HG03342 (cell line): ENCODE results near the gene LCE1C.

Experiments
- ATAC-seq: cut with Tn5 transposase; IDR thresholded peaks from one replicate; pipeline ENCODE4 v1.9.1; 2021; ENCODE audit warnings: mild to moderate bottlenecking, moderate library complexity; ENCODE audit not compliant: unreplicated experiment

Gene LCE1C, protein sequence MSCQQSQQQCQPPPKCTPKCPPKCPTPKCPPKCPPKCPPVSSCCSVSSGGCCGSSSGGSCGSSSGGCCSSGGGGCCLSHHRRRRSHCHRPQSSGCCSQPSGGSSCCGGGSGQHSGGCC

GRCh38 chr1:152806576-152806975, at the start of gene LCE1C:
TSS of gene LCE1C (minus strand) at chr1:152806651. CDS start at chr1:152805478, 1,173 bp downstream.
- no peak for ATAC-seq

- ATAC-seq: no peak
Measured at GRCh38 chr1:152855661-152856060, 49.2 kb upstream of the LCE1C start.

DNA sequence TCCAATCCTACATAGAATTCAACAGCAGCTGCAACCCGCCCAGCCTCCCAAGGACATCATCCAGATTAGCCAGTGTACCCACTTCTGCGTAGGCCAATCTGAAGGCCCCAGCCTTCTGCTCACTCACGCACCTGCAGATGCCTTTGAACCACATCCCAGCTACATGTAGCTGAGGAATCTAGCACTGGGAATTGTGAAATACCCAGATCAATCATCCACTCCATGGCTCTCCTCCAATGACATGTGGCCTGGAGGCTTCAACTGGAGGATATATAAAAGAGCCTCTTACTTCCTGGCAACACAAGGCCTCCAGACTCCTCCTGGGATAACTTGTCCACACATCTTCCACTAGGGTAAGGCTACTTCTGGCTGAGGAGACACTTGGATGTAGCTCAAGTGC, 36.1 kb upstream of the LCE1C start, which contains the start of gene LCE6A:
TSS of gene LCE6A (plus strand) at position 301 of the 400 bp plus-strand sequence. CDS start 665 bp downstream, outside the sequence.
- no peak for ATAC-seq

- no peak for ATAC-seq
Measured at GRCh38 chr1:152836870-152837269, 30.4 kb upstream of the LCE1C start.

- no peak for ATAC-seq
Measured at GRCh38 chr1:152827173-152827572, 20.7 kb upstream of the LCE1C start, which contains the start of gene LCE1A. TSS of gene LCE1A (plus strand) at chr1:152827473. CDS start at chr1:152827473, 0 bp downstream.

DNA sequence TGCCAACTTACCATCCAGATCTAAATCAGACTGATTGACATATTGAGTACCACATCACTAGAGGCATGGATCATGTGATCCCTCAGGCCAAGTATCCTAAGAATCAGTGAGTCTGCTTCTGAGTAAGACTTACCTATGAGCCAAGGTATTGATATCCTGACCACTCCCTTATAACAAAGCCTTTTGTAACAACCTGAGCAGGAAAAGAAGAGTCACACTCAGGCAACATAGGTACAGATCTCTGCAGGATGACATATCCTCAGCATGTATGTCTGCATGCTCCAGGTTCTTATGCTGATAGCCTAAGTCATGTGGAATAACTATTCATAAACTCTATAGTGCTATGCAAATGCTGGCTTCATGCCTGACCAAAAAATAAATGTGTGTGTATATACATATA, 18.5 kb upstream of the LCE1C start:
- ATAC-seq: no peak

DNA sequence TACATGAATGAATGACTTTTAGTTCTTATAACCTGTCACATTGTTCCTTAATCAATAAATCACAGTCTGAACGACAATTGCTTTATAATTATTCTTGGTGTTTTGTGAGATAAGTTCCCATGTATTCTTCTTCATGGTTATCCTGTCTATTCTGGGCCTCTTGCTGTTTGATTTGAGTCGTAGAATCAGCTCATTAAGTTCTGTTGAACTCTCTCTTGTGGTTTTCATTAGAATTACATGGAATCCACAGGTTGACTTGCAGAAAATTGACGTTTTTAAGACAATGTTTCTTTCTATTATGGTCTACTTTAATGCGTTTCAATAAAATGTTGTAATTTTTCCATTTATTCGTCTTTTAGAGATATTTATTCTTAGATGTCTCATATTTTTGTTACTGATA, 16.8 kb upstream of the LCE1C start:
- ATAC-seq: no peak

DNA sequence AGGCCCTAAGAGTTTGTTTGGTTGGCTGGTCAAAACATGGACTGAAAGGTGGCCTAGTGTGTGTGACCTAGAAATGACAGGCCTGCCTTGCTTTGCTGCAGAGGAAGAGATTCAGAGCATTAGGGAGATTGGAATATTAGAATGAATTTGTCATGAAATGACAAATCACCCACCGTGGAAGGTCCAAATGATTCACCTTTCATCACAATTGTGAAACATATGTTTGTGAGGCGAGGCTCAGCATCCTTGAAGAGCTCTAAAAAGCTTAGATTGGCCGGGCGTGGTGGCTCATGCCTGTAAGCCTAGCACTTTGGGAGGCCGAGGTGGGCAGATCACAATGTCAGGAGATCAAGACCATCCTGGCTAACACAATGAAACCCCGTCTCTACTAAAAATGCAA, 10.9 kb upstream of the LCE1C start:
- ATAC-seq: no peak

- ATAC-seq: no peak
Measured at GRCh38 chr1:152811671-152812070, 5.2 kb upstream of the LCE1C start, which contains the start of gene LCE1B. TSS of gene LCE1B (plus strand) at chr1:152811971. CDS start at chr1:152812447, 476 bp downstream.

GRCh38 chr1:152811050-152811449, 4.6 kb upstream of the LCE1C start:
- ATAC-seq: no peak

DNA sequence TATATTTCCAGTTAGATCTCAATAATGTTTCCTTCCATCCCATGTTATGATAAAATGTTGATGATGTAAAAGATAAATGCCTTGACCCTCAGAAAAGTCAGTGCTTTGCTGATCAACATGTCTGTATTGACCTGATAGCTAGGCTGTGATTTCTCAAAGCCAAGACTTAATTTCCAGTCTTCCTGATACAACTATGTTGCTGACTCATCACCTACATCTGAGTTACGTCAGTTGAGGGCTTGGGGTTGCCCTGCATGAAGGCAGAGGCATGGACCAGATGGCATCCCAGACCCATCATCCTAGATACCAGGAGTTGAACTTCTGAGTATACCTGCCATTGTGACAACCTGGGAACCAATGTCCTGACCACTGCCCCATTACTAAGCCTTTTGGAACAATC, 5.1 kb downstream of the LCE1C start:
- no peak for ATAC-seq

DNA sequence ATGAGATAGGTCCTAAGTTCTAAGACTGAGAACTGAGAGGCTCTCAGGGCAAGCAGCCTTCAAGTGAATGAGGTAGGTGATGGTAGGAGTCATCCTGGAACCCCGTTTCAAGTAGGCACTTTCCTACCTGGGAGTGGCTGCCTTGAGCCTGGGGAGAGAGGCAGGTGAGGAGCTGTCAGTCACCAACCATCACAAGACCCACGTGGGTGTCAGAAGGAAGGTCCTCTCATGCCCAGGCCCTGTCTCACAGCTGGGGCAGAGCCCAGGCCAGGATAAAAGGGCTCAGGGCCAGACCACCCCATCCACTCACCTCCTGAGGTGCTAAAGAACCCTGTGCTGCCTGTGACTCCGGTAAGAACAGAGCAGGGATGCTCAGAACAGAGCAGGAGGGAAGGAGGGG, 10.0 kb downstream of the LCE1C start, which contains the start of gene LCE1D:
TSS of gene LCE1D (plus strand) at position 301 of the 400 bp plus-strand sequence. CDS start 1,074 bp downstream, outside the sequence.
- no peak for ATAC-seq

- ATAC-seq: no peak
Measured at GRCh38 chr1:152795686-152796085, 10.8 kb downstream of the LCE1C start.

- ATAC-seq: no peak
Measured at GRCh38 chr1:152786077-152786476, 20.4 kb downstream of the LCE1C start, which contains the start of gene LCE1E. TSS of gene LCE1E (plus strand) at chr1:152786257. CDS start at chr1:152787300, 1,043 bp downstream.

DNA sequence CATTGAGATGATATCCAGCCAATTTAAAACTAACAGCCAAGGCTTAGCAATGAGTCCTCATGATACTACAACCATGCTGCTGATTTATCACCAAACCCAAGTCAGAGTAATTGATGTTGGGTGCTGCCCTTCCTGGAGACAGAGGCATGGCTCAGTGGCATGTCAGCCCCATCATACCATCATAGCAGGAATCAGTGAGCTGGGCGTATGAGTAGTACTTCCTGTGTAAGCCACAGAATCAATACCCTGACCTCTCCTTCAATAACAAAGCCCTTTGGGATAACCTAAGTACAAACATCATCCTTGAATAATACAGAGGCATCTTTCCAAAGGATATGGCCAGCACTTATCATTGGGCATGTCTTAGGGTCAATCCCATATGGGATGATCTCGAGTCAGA, 23.4 kb downstream of the LCE1C start:
- no peak for ATAC-seq

- no peak for ATAC-seq
Measured at GRCh38 chr1:152777510-152778137, 28.8 kb downstream of the LCE1C start.

DNA sequence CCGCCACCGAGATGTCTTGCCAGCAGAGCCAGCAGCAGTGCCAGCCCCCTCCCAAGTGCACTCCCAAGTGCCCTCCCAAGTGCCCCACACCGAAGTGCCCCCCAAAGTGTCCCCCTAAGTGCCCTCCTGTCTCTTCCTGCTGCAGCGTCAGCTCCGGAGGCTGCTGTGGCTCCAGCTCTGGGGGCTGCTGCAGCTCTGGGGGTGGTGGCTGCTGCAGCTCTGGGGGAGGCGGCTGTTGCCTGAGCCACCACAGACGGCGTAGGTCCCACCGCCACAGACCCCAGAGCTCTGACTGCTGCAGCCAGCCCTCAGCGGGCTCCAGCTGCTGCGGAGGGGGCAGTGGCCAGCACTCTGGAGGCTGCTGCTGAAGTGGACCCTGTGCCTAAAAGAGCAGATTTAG, 30.1 kb downstream of the LCE1C start:
- ATAC-seq: no peak

- ATAC-seq: no peak
Measured at GRCh38 chr1:152774875-152775274, 31.6 kb downstream of the LCE1C start, which contains the start of gene LCE1F. TSS of gene LCE1F (plus strand) at chr1:152775140. CDS start at chr1:152776372, 1,232 bp downstream.

DNA sequence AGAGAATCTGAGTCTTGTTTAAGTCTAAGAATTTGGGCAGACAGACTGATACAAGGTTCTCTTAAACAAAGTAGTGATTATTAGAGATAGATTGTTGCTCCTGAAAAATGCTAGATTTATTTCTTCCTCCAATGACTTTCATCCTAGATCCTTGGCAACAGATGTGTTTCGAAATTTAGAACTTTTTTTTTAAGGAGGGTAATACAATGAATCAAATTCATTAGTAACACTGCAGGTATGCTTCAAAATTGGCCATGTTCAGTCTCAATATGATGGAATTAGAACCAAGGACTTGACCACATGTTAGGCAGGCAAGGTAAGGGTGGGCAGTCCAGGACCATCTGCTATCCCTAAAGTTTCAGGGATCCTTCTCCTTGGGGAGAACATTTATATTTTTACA, 36.0 kb downstream of the LCE1C start:
- ATAC-seq: no peak

GRCh38 chr1:152768847-152769533, 37.5 kb downstream of the LCE1C start:
- ATAC-seq: no peak

DNA sequence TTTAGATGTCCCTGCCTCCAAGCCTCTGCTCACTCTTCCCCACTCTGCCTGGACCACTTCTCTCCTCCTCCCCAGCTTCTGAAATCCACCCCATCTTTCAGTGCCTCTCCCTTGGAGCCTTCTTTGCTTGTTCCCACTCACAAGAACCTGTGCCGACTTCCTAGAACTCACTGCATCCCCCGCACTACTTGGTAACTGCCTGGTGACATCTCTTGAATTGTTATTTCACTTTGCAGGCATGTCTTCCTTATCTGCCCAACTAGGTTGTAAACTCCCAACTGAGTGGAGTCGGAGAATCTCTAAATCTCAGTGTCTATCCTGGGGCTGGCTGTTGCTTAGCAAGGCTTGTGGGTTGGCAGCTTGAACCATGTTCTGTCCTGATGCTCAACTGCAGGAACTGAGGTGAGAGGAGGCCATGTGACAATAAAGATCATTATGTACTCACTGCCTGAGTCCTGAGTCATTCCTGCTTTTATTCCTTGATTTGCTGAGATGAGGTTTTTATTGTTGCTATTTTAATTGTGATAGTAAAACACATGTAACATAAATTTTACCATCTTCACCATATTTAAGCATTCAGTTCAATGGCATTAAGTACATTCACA, 44.7 kb downstream of the LCE1C start:
- ATAC-seq: no peak
